Type B pancreatic cell (in vitro differentiated cells): Measurements from ENCODE around the gene PHACTR1. TPM values are rescaled to one million over a fixed set of nuclear protein-coding genes. Genes with fewer than 3 reads are reported as not detected.
A peak's percentile ranks its signal among the peaks of the same experiment; 100 is the strongest.

Source experiments
- DNase-seq: peaks from one replicate; pipeline ENCODE4 v3.0.0; 2021; ENCODE audit warnings: mixed read lengths; ENCODE audit not compliant: unreplicated experiment; ENCODE audit errors: extremely low spot score
- H3K27ac Mint-ChIP-seq: 2 replicates; pipeline ENCODE4 v1.8.0; 2021; ENCODE audit warnings: mild to moderate bottlenecking, mixed read lengths
- H3K27me3 Mint-ChIP-seq: 2 replicates; pipeline ENCODE4 v1.8.0; 2021; ENCODE audit warnings: mixed read lengths
- H3K36me3 Mint-ChIP-seq: 2 replicates; pipeline ENCODE4 v1.8.0; 2021; ENCODE audit warnings: mixed read lengths
- H3K4me1 Mint-ChIP-seq: one replicate; pipeline ENCODE4 v1.8.0; 2021; ENCODE audit warnings: mixed read lengths; ENCODE audit not compliant: unreplicated experiment
- H3K4me3 Mint-ChIP-seq: 2 replicates; pipeline ENCODE4 v1.8.0; 2021; ENCODE audit warnings: mild to moderate bottlenecking, mixed read lengths
- H3K9me3 Mint-ChIP-seq: 2 replicates; pipeline ENCODE4 v1.8.0; 2021; ENCODE audit warnings: mixed read lengths
- CTCF ChIP-seq: fragments of 200-600 bp; sonication (generic); conservative IDR thresholded peaks from 2 replicates; pipeline ENCODE4 v1.5.0; 2021; ENCODE audit warnings: antibody characterized with exemption, mild to moderate bottlenecking
- total RNA-seq: library from RNA; stranded (reverse); gene quantifications from 2 replicates; pipeline ENCODE4 v1.2.1, GENCODE V29; 2021; ENCODE audit warnings: low replicate concordance

Gene PHACTR1
- total RNA-seq, 1 donor from 2014 or later: 12.3 TPM

GRCh38 chr6:12878741-12879140, 162.2 kb downstream of the PHACTR1 start:
- H3K27ac Mint-ChIP-seq: no peak overlapping the region
- DNase-seq: no peak
- H3K4me1 Mint-ChIP-seq: no peaks in the 10 kb centered on the region
- no peak overlapping the region for H3K4me3 Mint-ChIP-seq
- H3K36me3 Mint-ChIP-seq: no peaks in the 10 kb centered on the region
- peaks cover 7% of the 10 kb centered on the region for H3K27me3 Mint-ChIP-seq
- no peak for TF ChIP-seq CTCF
- H3K9me3 Mint-ChIP-seq: no peaks in the 10 kb centered on the region

- Mint-ChIP-seq H3K36me3 (no peaks in the 10 kb centered on the region), H3K27me3 (peaks cover 3% of the 10 kb centered on the region), H3K4me1 (no peaks in the 10 kb centered on the region), H3K9me3 (no peaks in the 10 kb centered on the region), H3K27ac (no peak overlapping the region), H3K4me3 (no peak overlapping the region)
- DNase-seq: no peak
- TF ChIP-seq CTCF: no peak
These were observed 166.3 kb downstream of the PHACTR1 start for GRCh38 chr6:12882761-12883290.

GRCh38 chr6:12884983-12885382, 168.4 kb downstream of the PHACTR1 start:
- H3K27me3 Mint-ChIP-seq: no peaks in the 10 kb centered on the region

GRCh38 chr6:12886961-12887775, 170.6 kb downstream of the PHACTR1 start:
- H3K9me3 Mint-ChIP-seq: peaks cover 6% of the 10 kb centered on the region
- H3K27ac Mint-ChIP-seq: no peak overlapping the region
- no peak for DNase-seq
- no peak overlapping the region for H3K4me3 Mint-ChIP-seq
- H3K36me3 Mint-ChIP-seq: peaks cover 5% of the 10 kb centered on the region
- H3K27me3 Mint-ChIP-seq: no peaks in the 10 kb centered on the region
- no peaks in the 10 kb centered on the region for H3K4me1 Mint-ChIP-seq
- no peak for TF ChIP-seq CTCF

More at GRCh38 chr6:12884983-12885382, 168.4 kb downstream of the PHACTR1 start:
- no peak overlapping the region for H3K27ac Mint-ChIP-seq
- H3K9me3 Mint-ChIP-seq: no peaks in the 10 kb centered on the region
- no peaks in the 10 kb centered on the region for H3K4me1 Mint-ChIP-seq
- TF ChIP-seq CTCF: no peak
- H3K36me3 Mint-ChIP-seq: no peaks in the 10 kb centered on the region
- no peak overlapping the region for H3K4me3 Mint-ChIP-seq
- DNase-seq: no peak

- DNase-seq: no peak
- H3K27ac Mint-ChIP-seq: no peak overlapping the region
- peaks cover 5% of the 10 kb centered on the region for H3K36me3 Mint-ChIP-seq
- no peak overlapping the region for H3K4me3 Mint-ChIP-seq
- H3K27me3 Mint-ChIP-seq: no peaks in the 10 kb centered on the region
- H3K9me3 Mint-ChIP-seq: peaks cover 10% of the 10 kb centered on the region
- peak; percentile 59 for TF ChIP-seq CTCF
- peaks cover 16% of the 10 kb centered on the region for H3K4me1 Mint-ChIP-seq
These were observed 173.7 kb downstream of the PHACTR1 start for GRCh38 chr6:12890171-12890790.
